ENCODE measurements around the gene UBE2O.

Gene UBE2O

GRCh38 chr17:76452660-76453430, at the start of gene UBE2O:
Gene UBE2O (minus strand): TSS chr17:76453152. CDS start chr17:76453141, 11 bp downstream.
- DNase-seq: peak; percentile 86

- DNase-seq: no peak
Measured at GRCh38 chr17:76501827-76502307, 48.9 kb upstream of the UBE2O start.

GRCh38 chr17:76501018-76501826, 48.3 kb upstream of the UBE2O start, which contains the start of gene RHBDF2:
Gene RHBDF2 (minus strand): TSS chr17:76501423. CDS start chr17:76481524, 19,899 bp downstream.
- peak; percentile 87 for DNase-seq

GRCh38 chr17:76500747-76501017, 47.7 kb upstream of the UBE2O start:
- DNase-seq: no peak

- no peak for DNase-seq
Measured at GRCh38 chr17:76500074-76500746, 47.3 kb upstream of the UBE2O start.

GRCh38 chr17:76499267-76499667, 46.3 kb upstream of the UBE2O start:
- DNase-seq: no peak

GRCh38 chr17:76498876-76499251, 45.9 kb upstream of the UBE2O start:
- DNase-seq: no peak

- DNase-seq: peak; percentile 96
Measured at GRCh38 chr17:76497979-76498875, 45.3 kb upstream of the UBE2O start.

GRCh38 chr17:76497699-76497978, 44.7 kb upstream of the UBE2O start:
- no peak for DNase-seq

GRCh38 chr17:76496464-76496863, 43.5 kb upstream of the UBE2O start:
- DNase-seq: no peak

- DNase-seq: no peak
Measured at GRCh38 chr17:76495663-76496400, 42.9 kb upstream of the UBE2O start.

GRCh38 chr17:76493505-76494167, 40.7 kb upstream of the UBE2O start:
- no peak for DNase-seq

- DNase-seq: peak; percentile 90
Measured at GRCh38 chr17:76492989-76493501, 40.1 kb upstream of the UBE2O start.

GRCh38 chr17:76492123-76492988, 39.4 kb upstream of the UBE2O start:
- DNase-seq: no peak

GRCh38 chr17:76491271-76492122, 38.5 kb upstream of the UBE2O start:
- DNase-seq: no peak

- DNase-seq: no peak
Measured at GRCh38 chr17:76490112-76490710, 37.3 kb upstream of the UBE2O start.

- no peak for DNase-seq
Measured at GRCh38 chr17:76487451-76488192, 34.7 kb upstream of the UBE2O start.

GRCh38 chr17:76485569-76485968, 32.6 kb upstream of the UBE2O start:
- no peak for DNase-seq

Measured in EL (cell line).